Measurements from ENCODE around the gene RUNX1.
"Not testable (repeated sequence)": the region's sequence is repeated elsewhere in the genome, so short reads cannot be mapped to it uniquely, and the experiment has no call there.

GRCh38 chr21:34804584-34804983 lies 244.5 kb downstream of the RUNX1 start:
- TF ChIP-seq, protein P1, sequence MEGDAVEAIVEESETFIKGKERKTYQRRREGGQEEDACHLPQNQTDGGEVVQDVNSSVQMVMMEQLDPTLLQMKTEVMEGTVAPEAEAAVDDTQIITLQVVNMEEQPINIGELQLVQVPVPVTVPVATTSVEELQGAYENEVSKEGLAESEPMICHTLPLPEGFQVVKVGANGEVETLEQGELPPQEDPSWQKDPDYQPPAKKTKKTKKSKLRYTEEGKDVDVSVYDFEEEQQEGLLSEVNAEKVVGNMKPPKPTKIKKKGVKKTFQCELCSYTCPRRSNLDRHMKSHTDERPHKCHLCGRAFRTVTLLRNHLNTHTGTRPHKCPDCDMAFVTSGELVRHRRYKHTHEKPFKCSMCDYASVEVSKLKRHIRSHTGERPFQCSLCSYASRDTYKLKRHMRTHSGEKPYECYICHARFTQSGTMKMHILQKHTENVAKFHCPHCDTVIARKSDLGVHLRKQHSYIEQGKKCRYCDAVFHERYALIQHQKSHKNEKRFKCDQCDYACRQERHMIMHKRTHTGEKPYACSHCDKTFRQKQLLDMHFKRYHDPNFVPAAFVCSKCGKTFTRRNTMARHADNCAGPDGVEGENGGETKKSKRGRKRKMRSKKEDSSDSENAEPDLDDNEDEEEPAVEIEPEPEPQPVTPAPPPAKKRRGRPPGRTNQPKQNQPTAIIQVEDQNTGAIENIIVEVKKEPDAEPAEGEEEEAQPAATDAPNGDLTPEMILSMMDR (IDR thresholded peaks at IDR 0.05) = not testable (repeated sequence)
- not testable (repeated sequence) for TF ChIP-seq POLR2AphosphoS5, POLR2A (IDR thresholded peaks at IDR 0.05)
